Measurements from ENCODE around the gene MTX1.
"Not testable (repeated sequence)": the region's sequence is repeated elsewhere in the genome, so short reads cannot be mapped to it uniquely, and the experiment has no call there.

Gene MTX1

GRCh38 chr1:155208541-155209311, at the start of gene MTX1:
TSS of gene MTX1 (plus strand) at chr1:155208695. CDS start at chr1:155208805, 110 bp downstream.
- DNase-seq = peak; percentile 90

- DNase-seq = no peak
Observed at GRCh38 chr1:155158991-155159390, 49.5 kb upstream of the MTX1 start.

- no peak for DNase-seq
Observed at GRCh38 chr1:155160128-155160527, 48.4 kb upstream of the MTX1 start.

- not testable (repeated sequence) for DNase-seq
Observed at GRCh38 chr1:155162631-155163030, 45.9 kb upstream of the MTX1 start.

GRCh38 chr1:155163785-155164184, 44.7 kb upstream of the MTX1 start:
- not testable (repeated sequence) for DNase-seq

- not testable (repeated sequence) for DNase-seq
Observed at GRCh38 chr1:155164625-155165024, 43.9 kb upstream of the MTX1 start.

GRCh38 chr1:155166051-155166470, 42.4 kb upstream of the MTX1 start:
- DNase-seq = no peak

- DNase-seq = no peak
Observed at GRCh38 chr1:155166471-155167165, 41.9 kb upstream of the MTX1 start.

GRCh38 chr1:155167166-155168104, 41.1 kb upstream of the MTX1 start:
- peak; percentile 91 for DNase-seq

- DNase-seq = not testable (repeated sequence)
Observed at GRCh38 chr1:155168105-155168445, 40.4 kb upstream of the MTX1 start.

- no peak for DNase-seq
Observed at GRCh38 chr1:155168456-155169210, 39.9 kb upstream of the MTX1 start.

- no peak for DNase-seq
Observed at GRCh38 chr1:155169541-155169940, 39.0 kb upstream of the MTX1 start.

GRCh38 chr1:155170101-155170785, 38.3 kb upstream of the MTX1 start:
- no peak for DNase-seq

- no peak for DNase-seq
Observed at GRCh38 chr1:155170806-155171205, 37.7 kb upstream of the MTX1 start.

GRCh38 chr1:155171836-155172731, 36.4 kb upstream of the MTX1 start:
- DNase-seq = no peak

- peak; percentile 97 for DNase-seq
Observed at GRCh38 chr1:155172732-155173477, 35.6 kb upstream of the MTX1 start, which contains the start of gene KRTCAP2. TSS of gene KRTCAP2 (minus strand) at chr1:155173304. CDS start at chr1:155173224, 80 bp downstream.

GRCh38 chr1:155173478-155174323, 34.8 kb upstream of the MTX1 start, which contains the start of gene TRIM46:
TSS of gene TRIM46 (plus strand) at chr1:155173849. CDS start at chr1:155173967, 118 bp downstream.
- DNase-seq = peak; percentile 85

Measured in activated CD4-positive, alpha-beta T cell treated with anti-CD3 and anti-CD28 coated beads, Interleukin-2, Interleukin-6, amounts not matched to agents 100 ng/mL and 50 ng/mL, durations not matched to agents 16 hours and 8 hours (primary cell).